Umbilical cord (tissue), 2 donors: ENCODE results near the gene SLC25A52. TPM values are rescaled to one million over a fixed set of nuclear protein-coding genes. Genes with fewer than 3 reads are reported as not detected.
"Not testable (repeated sequence)": the region's sequence is repeated elsewhere in the genome, so short reads cannot be mapped to it uniquely, and the experiment has no call there.

Source experiments
- DNase-seq: peaks from one replicate; pipeline ENCODE4 v3.0.0-alpha.2; 2015; ENCODE audit warnings: low spot score
- total RNA-seq: library from RNA; depleted of rRNA; stranded (reverse); fragments of >200 nt; gene quantifications from one replicate; pipeline ENCODE4 v1.2.3, GENCODE V29; 2014; ENCODE audit warnings: low replicate concordance; ENCODE audit not compliant: insufficient read depth

SLC25A52 gene
- total RNA-seq, 1 donor from 2014 or later = not detected

GRCh38 chr18:31740180-31740579, 20.5 kb downstream of the SLC25A52 start:
- DNase-seq = no peak

- no peak for DNase-seq
These were observed 21.0 kb downstream of the SLC25A52 start for GRCh38 chr18:31739651-31740050.

- no peak for DNase-seq
These were observed 21.9 kb downstream of the SLC25A52 start for GRCh38 chr18:31738460-31739407.

GRCh38 chr18:31736630-31737029, 24.1 kb downstream of the SLC25A52 start:
- DNase-seq = no peak

GRCh38 chr18:31731628-31732027, 29.1 kb downstream of the SLC25A52 start:
- no peak for DNase-seq

GRCh38 chr18:31729196-31729595, 31.5 kb downstream of the SLC25A52 start:
- DNase-seq = not testable (repeated sequence)

- DNase-seq = peak; percentile 38
These were observed 36.5 kb downstream of the SLC25A52 start for GRCh38 chr18:31723990-31724711.

- peak; percentile 21 for DNase-seq
These were observed 37.1 kb downstream of the SLC25A52 start for GRCh38 chr18:31723639-31723989.

- peak; percentile 87 for DNase-seq
These were observed 38.2 kb downstream of the SLC25A52 start for GRCh38 chr18:31722369-31722957.

- peak; percentile 65 for DNase-seq
These were observed 39.1 kb downstream of the SLC25A52 start for GRCh38 chr18:31721601-31722000.

GRCh38 chr18:31720867-31721266, 39.8 kb downstream of the SLC25A52 start:
- DNase-seq = peak; percentile 29

- peak; percentile 55 for DNase-seq
These were observed 41.2 kb downstream of the SLC25A52 start for GRCh38 chr18:31719363-31720006.

GRCh38 chr18:31718386-31718785, 42.3 kb downstream of the SLC25A52 start:
- no peak for DNase-seq

GRCh38 chr18:31716362-31716761, 44.3 kb downstream of the SLC25A52 start:
- DNase-seq = no peak

GRCh38 chr18:31711365-31712172, 49.1 kb downstream of the SLC25A52 start:
- no peak for DNase-seq

- DNase-seq = peak; percentile 67
These were observed 49.9 kb downstream of the SLC25A52 start for GRCh38 chr18:31710826-31711225.

Other genes with a start within 250 kb of the SLC25A52 start
- 15.6 TPM for gene TTR, start 169.0 kb downstream of the SLC25A52 start, total RNA-seq
- gene B4GALT6, start 76.3 kb downstream of the SLC25A52 start, total RNA-seq = 3.9 TPM
- gene TRAPPC8, start 182.2 kb upstream of the SLC25A52 start, total RNA-seq = 44.1 TPM